Esophagus squamous epithelium (tissue), 5 donors: ENCODE results near the gene RERE. TPM values are rescaled to one million over a fixed set of nuclear protein-coding genes. Genes with fewer than 3 reads are reported as not detected.

Experiments used
- DNase-seq: peaks from one replicate; lab custom pipeline; 2025; lab: John Stamatoyannopoulos, UW
- H3K27ac ChIP-seq, 4 donors: fragments of 200-600 bp; sonication (generic); one replicate each; pipeline ENCODE4 v1.5.1; 2016 to 2019; ENCODE audit warnings: mild to moderate bottlenecking in 1 of 4
- H3K27me3 ChIP-seq, 4 donors: fragments of 200-600 bp; sonication (generic); 1 replicate in 3 of 4; 2 replicates in 1 of 4; pipeline versions ENCODE4 v1.5.1 to v1.6.0; 2017 to 2021; ENCODE audit warnings: antibody characterized with exemption in 1 of 4
- H3K36me3 ChIP-seq, 3 donors: fragments of 200-600 bp; sonication (generic); one replicate each; pipeline ENCODE4 v1.5.1; 2016 to 2019
- H3K4me1 ChIP-seq, 3 donors: fragments of 200-600 bp; sonication (generic); one replicate each; pipeline ENCODE4 v1.5.1; 2017 to 2019
- H3K4me3 ChIP-seq, 4 donors: fragments of 200-600 bp; sonication (generic); 1 replicate in 3 of 4; 2 replicates in 1 of 4; pipeline ENCODE4 v1.5.1; 2016 to 2019; ENCODE audit warnings: mild to moderate bottlenecking in 2 of 4, moderate library complexity in 1 of 4
- H3K9me3 ChIP-seq, 3 donors: fragments of 200-600 bp; sonication (generic); one replicate each; pipeline ENCODE4 v1.5.1; 2016 to 2019
- POLR2A ChIP-seq, 4 donors: fragments of 450-650 bp; IDR thresholded peaks; one replicate each; pipeline ENCODE4 v1.6.1; 2017; ENCODE audit warnings: antibody characterized with exemption in 4 of 4, mild to moderate bottlenecking in 4 of 4, moderate library complexity in 3 of 4
- WGBS, 2 donors: methylation state at CpG; one replicate each; pipeline ENCODE4 v1.1.5; 2018; 5-methylcytosine and 5-hydroxymethylcytosine counted together
- intact Hi-C: fragments of 100-400 bp; cut with DNase I; formaldehyde crosslinking; loops from one replicate; pipeline ENCODE4 v1.15.0; 2022
- total RNA-seq, 4 donors: library from RNA; depleted of rRNA; stranded (reverse); fragments of >200 nt; gene quantifications; one replicate each; pipeline ENCODE4 v1.1.0, GENCODE V29; 2016
- TF ChIP-seq, protein P1 (sequence below), 6 experiments: fragments of 450-650 bp in 4 of 6; fragments of 200-600 bp in 2 of 6; sonication (generic) in 2 of 6; IDR thresholded peaks; one replicate each; pipeline ENCODE4 v1.5.1; 2016 to 2019; ENCODE audit warnings: antibody characterized with exemption in 6 of 6, mild to moderate bottlenecking in 4 of 6, moderate library complexity in 4 of 6
- donor health status: DM: yes; HTN: yes; CAD: no.

The RERE gene
- total RNA-seq, 4 donors from 2014 or later, result 27.5 to 56.6 (median 32.1) TPM

- H3K9me3 ChIP-seq, result no peaks in the 10 kb centered on the region
- no peak overlapping the region for H3K27ac ChIP-seq
- no peaks in the 10 kb centered on the region for H3K27me3 ChIP-seq
- no peak for DNase-seq
- WGBS, 2 donors, result 93 to 100% methylated on average over 2 of the region's 2 CpGs
- intact Hi-C loops, result loop anchor here (10.0 kb wide), 1 partner anchor 112 kb away; no protein-coding TSS in a partner anchor
- TF ChIP-seq, protein P1, sequence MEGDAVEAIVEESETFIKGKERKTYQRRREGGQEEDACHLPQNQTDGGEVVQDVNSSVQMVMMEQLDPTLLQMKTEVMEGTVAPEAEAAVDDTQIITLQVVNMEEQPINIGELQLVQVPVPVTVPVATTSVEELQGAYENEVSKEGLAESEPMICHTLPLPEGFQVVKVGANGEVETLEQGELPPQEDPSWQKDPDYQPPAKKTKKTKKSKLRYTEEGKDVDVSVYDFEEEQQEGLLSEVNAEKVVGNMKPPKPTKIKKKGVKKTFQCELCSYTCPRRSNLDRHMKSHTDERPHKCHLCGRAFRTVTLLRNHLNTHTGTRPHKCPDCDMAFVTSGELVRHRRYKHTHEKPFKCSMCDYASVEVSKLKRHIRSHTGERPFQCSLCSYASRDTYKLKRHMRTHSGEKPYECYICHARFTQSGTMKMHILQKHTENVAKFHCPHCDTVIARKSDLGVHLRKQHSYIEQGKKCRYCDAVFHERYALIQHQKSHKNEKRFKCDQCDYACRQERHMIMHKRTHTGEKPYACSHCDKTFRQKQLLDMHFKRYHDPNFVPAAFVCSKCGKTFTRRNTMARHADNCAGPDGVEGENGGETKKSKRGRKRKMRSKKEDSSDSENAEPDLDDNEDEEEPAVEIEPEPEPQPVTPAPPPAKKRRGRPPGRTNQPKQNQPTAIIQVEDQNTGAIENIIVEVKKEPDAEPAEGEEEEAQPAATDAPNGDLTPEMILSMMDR (IDR thresholded peaks at IDR 0.05), result no peak
- no peak for TF ChIP-seq POLR2A (IDR thresholded peaks at IDR 0.05)
- no peak overlapping the region for H3K4me3 ChIP-seq
- peaks cover 4 to 42% (median 11%) of the 10 kb centered on the region in 3 donors for H3K4me1 ChIP-seq
- no peaks in the 10 kb centered on the region for H3K36me3 ChIP-seq
Measured at GRCh38 chr1:8676813-8677212, 140.6 kb downstream of the RERE start.

DNA sequence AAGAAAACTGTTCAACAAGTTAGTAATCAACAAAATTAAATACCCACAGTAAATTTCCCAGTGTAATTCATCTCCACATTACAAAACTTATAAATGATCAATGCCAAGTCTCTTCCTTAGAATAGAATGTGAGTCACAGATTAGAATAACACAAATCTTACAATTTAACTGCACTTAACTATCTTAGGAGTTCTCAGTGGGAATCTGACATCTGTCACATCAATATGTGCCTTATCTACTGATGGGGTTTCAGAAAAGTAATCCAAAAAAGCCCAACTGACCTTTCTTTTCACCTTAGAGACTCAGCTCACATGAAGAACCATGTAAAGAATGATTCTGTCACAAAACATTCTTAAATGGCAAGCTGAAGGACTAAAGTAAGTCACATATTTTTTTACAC, 141.4 kb downstream of the RERE start:
- H3K4me3 ChIP-seq, result no peak overlapping the region
- intact Hi-C loops, result loop anchor here (10.0 kb wide), 1 partner anchor 111 kb away; no protein-coding TSS in a partner anchor
- no peaks in the 10 kb centered on the region for H3K36me3 ChIP-seq
- no peak overlapping the region for H3K27ac ChIP-seq
- no peak for TF ChIP-seq POLR2A (IDR thresholded peaks at IDR 0.05)
- TF ChIP-seq, protein P1 (IDR thresholded peaks at IDR 0.05), result no peak
- H3K4me1 ChIP-seq, result peaks cover 4 to 42% (median 14%) of the 10 kb centered on the region in 3 donors
- H3K27me3 ChIP-seq, result no peaks in the 10 kb centered on the region
- no peak for DNase-seq
- H3K9me3 ChIP-seq, result no peaks in the 10 kb centered on the region

- no peak for DNase-seq
- 34 to 52% methylated on average over 2 of the region's 2 CpGs for WGBS, 2 donors
- Histone ChIP-seq H3K27me3 (no peaks in the 10 kb centered on the region), H3K4me1 (peaks cover 0 to 42% (median 15%) of the 10 kb centered on the region in 3 donors), H3K4me3 (no peak overlapping the region), H3K36me3 (no peaks in the 10 kb centered on the region), H3K27ac (no peak overlapping the region), H3K9me3 (no peaks in the 10 kb centered on the region)
- TF ChIP-seq, protein P1 (IDR thresholded peaks at IDR 0.05), result no peak
- no peak for TF ChIP-seq POLR2A (IDR thresholded peaks at IDR 0.05)
- intact Hi-C loops, result loop anchor here (10.0 kb wide), 1 partner anchor 110 kb away; no protein-coding TSS in a partner anchor
Measured at GRCh38 chr1:8674912-8675311, 142.5 kb downstream of the RERE start.

- Histone ChIP-seq H3K9me3 (no peaks in the 10 kb centered on the region), H3K27ac (no peak overlapping the region), H3K4me3 (no peak overlapping the region), H3K4me1 (peaks cover 0 to 42% (median 14%) of the 10 kb centered on the region in 3 donors), H3K27me3 (no peaks in the 10 kb centered on the region), H3K36me3 (no peaks in the 10 kb centered on the region)
- DNase-seq, result no peak
- TF ChIP-seq POLR2A (IDR thresholded peaks at IDR 0.05), result no peak
- TF ChIP-seq, protein P1 (IDR thresholded peaks at IDR 0.05), result no peak
- intact Hi-C loops, result loop anchor here (10.0 kb wide), 1 partner anchor 110 kb away; no protein-coding TSS in a partner anchor
- 83 to 92% methylated on average over 4 of the region's 4 CpGs for WGBS, 2 donors
Measured at GRCh38 chr1:8674481-8674880, 143.0 kb downstream of the RERE start.

- 26 to 33% methylated on average over 8 of the region's 8 CpGs for WGBS, 2 donors
- DNase-seq, result no peak
- no peak overlapping the region for H3K4me3 ChIP-seq
- intact Hi-C loops, result loop anchor here (10.0 kb wide), 1 partner anchor 107 kb away; no protein-coding TSS in a partner anchor
- no peaks in the 10 kb centered on the region for H3K9me3 ChIP-seq
- no peaks in the 10 kb centered on the region for H3K27me3 ChIP-seq
- no peaks in the 10 kb centered on the region for H3K36me3 ChIP-seq
- H3K4me1 ChIP-seq, result peaks cover 4 to 62% (median 19%) of the 10 kb centered on the region in 3 donors
- TF ChIP-seq, protein P1 (IDR thresholded peaks at IDR 0.05), result peak; percentile 67 to 88 (median 76)
- no peak for TF ChIP-seq POLR2A (IDR thresholded peaks at IDR 0.05)
- no peak overlapping the region for H3K27ac ChIP-seq
Measured at GRCh38 chr1:8671306-8671917, 146.0 kb downstream of the RERE start.
